HL-60 (cell line): ENCODE measurements around the gene ATG2B.

Experiments used
- DNase-seq, 2 experiments: peaks; one replicate each; pipeline ENCODE4 v3.0.0-alpha.2; 2010 to 2020; ENCODE audit warnings: low read depth in 1 of 2, low spot score in 1 of 2
- H3K27ac ChIP-seq: fragments of 250-450 bp; sonication (Bioruptor Pico); replicated peaks from 2 replicates; pipeline ENCODE4 v1.5.1; 2020; ENCODE audit warnings: mild to moderate bottlenecking, moderate library complexity
- H3K27me3 ChIP-seq: fragments of 250-450 bp; sonication (Bioruptor Pico); 2 replicates; pipeline ENCODE4 v1.5.1; 2021; ENCODE audit warnings: mild to moderate bottlenecking, moderate library complexity; ENCODE audit not compliant: insufficient read depth, poor library complexity, severe bottlenecking
- H3K4me3 ChIP-seq: replicated peaks from 2 replicates; pipeline ENCODE4 v1.5.1; 2011; ENCODE audit warnings: mild to moderate bottlenecking, control low read depth, low read length; ENCODE audit not compliant: insufficient read depth
- CTCF ChIP-seq: IDR thresholded peaks from one replicate; pipeline ENCODE4 v1.5.1; 2011; ENCODE audit warnings: low read length, control low read depth, inconsistent platforms; ENCODE audit not compliant: insufficient read depth
- GABPA ChIP-seq: IDR thresholded peaks from 2 replicates; pipeline ENCODE4 v1.6.1; 2012; ENCODE audit warnings: low read depth
- POLR2AphosphoS5 ChIP-seq: IDR thresholded peaks from 2 replicates; pipeline ENCODE4 v1.6.1; 2012; ENCODE audit warnings: low read depth
- REST ChIP-seq: IDR thresholded peaks from 2 replicates; pipeline ENCODE4 v1.6.1; 2012; ENCODE audit warnings: low read depth; ENCODE audit not compliant: insufficient replicate concordance
- SPI1 ChIP-seq: IDR thresholded peaks from 2 replicates; pipeline ENCODE4 v1.6.1; 2012; ENCODE audit warnings: low read depth, mild to moderate bottlenecking, borderline replicate concordance

The ATG2B gene

GRCh38 chr14:96270565-96271420 lies 92.3 kb downstream of the ATG2B start:
- no peak for DNase-seq
- TF ChIP-seq SPI1, result no peak
- no peak for TF ChIP-seq GABPA
- no peak for TF ChIP-seq POLR2AphosphoS5
- no peak for TF ChIP-seq REST
- no peak for TF ChIP-seq CTCF
- Histone ChIP-seq H3K27me3 (no peaks in the 10 kb centered on the region), H3K27ac (no peak overlapping the region), H3K4me3 (no peak overlapping the region)

DNA sequence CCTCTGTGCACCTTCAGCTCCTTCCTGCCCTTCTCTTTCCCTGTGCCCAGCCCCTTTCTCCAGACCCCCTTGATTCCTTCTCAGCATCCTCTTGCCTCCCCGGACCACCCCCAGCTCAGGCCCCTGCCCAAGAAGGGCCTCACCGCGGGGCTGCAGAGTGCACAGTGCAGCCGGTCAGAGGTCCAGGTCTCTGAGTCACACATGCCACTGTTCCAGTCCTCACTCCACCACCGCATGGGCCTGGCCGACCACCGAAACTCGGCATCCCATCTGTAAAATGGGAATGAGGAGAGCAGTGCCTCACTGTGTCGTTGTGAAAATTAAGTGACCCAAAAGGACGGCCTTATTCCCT lies 93.8 kb downstream of the ATG2B start:
- no peak for TF ChIP-seq GABPA
- TF ChIP-seq REST, result no peak
- TF ChIP-seq CTCF, result no peak
- no peak for TF ChIP-seq SPI1
- H3K4me3 ChIP-seq, result no peak overlapping the region
- no peak overlapping the region for H3K27ac ChIP-seq
- DNase-seq, result no peak
- H3K27me3 ChIP-seq, result no peaks in the 10 kb centered on the region

DNA sequence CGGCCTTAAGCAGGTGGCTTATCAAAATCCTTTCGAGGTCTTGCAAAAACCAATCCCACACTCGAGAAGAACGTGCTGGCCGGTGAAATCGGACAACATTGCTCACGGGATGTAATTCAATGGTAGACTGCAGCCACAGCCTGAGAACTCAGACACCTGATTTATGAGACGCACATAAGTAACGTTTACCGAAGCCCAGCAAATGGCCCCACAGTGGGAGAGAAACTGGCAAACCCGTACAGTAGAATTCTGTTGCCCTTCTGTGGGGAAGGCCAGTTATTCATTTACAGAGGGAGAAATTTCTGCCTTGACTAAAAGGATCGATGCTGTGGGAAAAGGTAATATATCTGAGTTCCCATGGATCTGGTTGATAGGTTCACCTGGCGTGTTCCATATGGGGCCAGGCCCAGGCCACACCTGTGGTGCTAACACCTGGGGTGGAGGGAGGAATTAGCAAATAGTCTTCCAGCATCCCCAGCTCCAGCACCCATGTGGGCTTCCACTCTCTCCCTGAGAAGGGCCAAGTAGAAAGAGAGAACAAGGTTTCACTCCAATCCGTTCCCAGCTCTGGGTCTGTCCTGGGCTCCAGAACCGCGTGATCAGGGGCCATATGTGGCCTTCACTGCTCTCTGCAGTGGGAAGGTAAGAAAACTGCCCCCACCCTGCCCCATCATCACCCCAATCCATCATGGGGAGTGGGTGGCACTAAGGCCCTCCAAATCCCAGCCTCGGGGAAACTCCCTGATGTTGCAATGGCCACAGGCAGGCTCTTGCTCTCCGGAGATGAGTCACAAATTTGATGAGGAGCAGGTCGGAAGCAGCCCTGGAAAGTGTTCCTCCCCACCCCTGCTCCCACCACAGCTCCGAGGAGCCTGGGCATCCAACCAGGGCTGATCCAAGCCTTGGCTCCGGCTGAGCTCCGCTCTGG lies 94.4 kb downstream of the ATG2B start:
- DNase-seq, result no peak
- H3K27ac ChIP-seq, result no peak overlapping the region
- H3K4me3 ChIP-seq, result no peak overlapping the region
- no peaks in the 10 kb centered on the region for H3K27me3 ChIP-seq
- TF ChIP-seq POLR2AphosphoS5, result no peak
- no peak for TF ChIP-seq GABPA
- TF ChIP-seq REST, result no peak
- TF ChIP-seq SPI1, result no peak
- TF ChIP-seq CTCF, result no peak
